ENCODE measurements around the gene CRYGB. TPM values are rescaled to one million over a fixed set of nuclear protein-coding genes. Genes with fewer than 3 reads are reported as not detected.

CRYGB gene
- total and polyA plus RNA-seq, 2 of the 13 experiments (the other 11 are each of a cell fraction or from before 2014, with no cell fraction given) = not detected

GRCh38 chr2:208142925-208143799 is 2.8 kb downstream of the CRYGB start:
- ChIA-PET CTCF (ENCODE audit: low intra/inter-chr PET ratio, low total read pairs) (no interaction called here), POLR2A (interaction anchor here (1.9 to 2.4 kb wide), 2 partner anchors 13 to 111 kb away, joined by 7 to 8 read pairs; partner anchors contain the start of gene IDH1)
- Histone ChIP-seq H3K4me3 (replicated peaks in 1 of 3; ENCODE audit: insufficient read depth in 1 of 3, low read depth in 2 of 3, low read length in 3 of 3) (no peak overlapping the region), H3K9me3 (ENCODE audit: low read length) (no peaks in the 10 kb centered on the region; the same call in 1 of the 2 replicates), H3K9ac (ENCODE audit: insufficient read depth, low read depth, low read length) (no peak overlapping the region), H3K36me3 (replicated peaks in 1 of 2; ENCODE audit: control insufficient read depth in 1 of 2, insufficient read depth in 2 of 2, low read length in 2 of 2) (no peaks in the 10 kb centered on the region), H2AFZ (ENCODE audit: low read length) (no peak overlapping the region), H3K27me3 (ENCODE audit: control insufficient read depth in 1 of 2, insufficient read depth in 2 of 2, low read length in 2 of 2) (peaks cover 0 to 5% of the 10 kb centered on the region in 2 experiments; a peak in 1 of 5 replicates), H3K4me2 (ENCODE audit: low read depth, low read length) (0 out of 2 replicates have a peak overlapping the region, but pooled peaks have one; percentile 21), H3K4me1 (ENCODE audit: insufficient read depth, low read length) (peaks cover 21% of the 10 kb centered on the region), H3K79me2 (ENCODE audit: insufficient read depth, low read length) (no peaks in the 10 kb centered on the region), H4K20me1 (ENCODE audit: insufficient read depth, low read length) (no peaks in the 10 kb centered on the region), H3K27ac (ENCODE audit: extremely low read length, insufficient read depth, low read length) (no peak overlapping the region)
- FAIRE-seq (peak; percentile 37), ATAC-seq (peak; percentile 79), DNase-seq (ENCODE audit: low spot score) (peak; percentile 93)
- intact Hi-C loops (cut with micrococcal nuclease; ENCODE audit: unreplicated experiment) (loop anchor here (1.0 kb wide), 1 partner anchor 13 kb away; no protein-coding TSS in a partner anchor), in situ Hi-C loops (cut with HindIII; ENCODE audit: extremely low pct_ligation_motif_present, low pct_unique_long_range_greater_than_20kb) (no loop called here)
- no TSS peak for BruUV-seq (replicated peaks)
- 35% methylated on average over 14 of the region's 14 CpGs for WGBS (ENCODE audit: low lambda C conversion rate)
- no peak; the same call in 1 of the 2 replicates for TF ChIP-seq ZNF414 (CRISPR knock-in tag; IDR thresholded peaks at IDR 0.05)
- no peak for TF ChIP-seq PRDM4 (CRISPR knock-in tag; IDR thresholded peaks at IDR 0.05; ENCODE audit: borderline replicate concordance)
- TF ChIP-seq AKAP8 (CRISPR knock-in tag; IDR thresholded peaks at IDR 0.05) = no peak
- TF ChIP-seq ZNF362 (CRISPR knock-in tag; IDR thresholded peaks at IDR 0.05; ENCODE audit: borderline replicate concordance) = peak; percentile 96
- TF ChIP-seq CTCF (CRISPR knock-in tag; IDR thresholded peaks at IDR 0.05) = no peak
- no peak for TF ChIP-seq MIER3 (CRISPR knock-in tag; IDR thresholded peaks at IDR 0.05; ENCODE audit: borderline replicate concordance)
- peak; percentile 100 for TF ChIP-seq KDM1A (CRISPR knock-in tag; IDR thresholded peaks at IDR 0.05)
- TF ChIP-seq CEBPB (IDR thresholded peaks at IDR 0.05; ENCODE audit: borderline replicate concordance, low read depth, low read length) = peak; percentile 82
- no peak for TF ChIP-seq ZNF850 (CRISPR knock-in tag; conservative IDR thresholded peaks at IDR 0.05)
- peak; percentile 33; the same call in 1 of the 2 replicates for TF ChIP-seq GABPB1 (CRISPR knock-in tag; IDR thresholded peaks at IDR 0.05)
- peak; percentile 92 for TF ChIP-seq ZNF710 (CRISPR knock-in tag; IDR thresholded peaks at IDR 0.05; ENCODE audit: borderline replicate concordance)
- peak; percentile 99 for TF ChIP-seq ZMYM3 (CRISPR knock-in tag; IDR thresholded peaks at IDR 0.05)
- TF ChIP-seq ZC3H13 (CRISPR knock-in tag; IDR thresholded peaks at IDR 0.05) = no peak
- TF ChIP-seq SP1 (IDR thresholded peaks at IDR 0.05) = no peak
- TF ChIP-seq SP1 (CRISPR knock-in tag; IDR thresholded peaks at IDR 0.05) = no peak

Measured in HepG2 (cell line).